GM21423 (cell line): ENCODE results near the gene DNAJB6.

Experiments used
- ATAC-seq: cut with Tn5 transposase; IDR thresholded peaks from one replicate; pipeline ENCODE4 v1.9.1; 2021; ENCODE audit warnings: mild to moderate bottlenecking, moderate library complexity; ENCODE audit not compliant: unreplicated experiment

Gene DNAJB6

GRCh38 chr7:157425137-157425731 lies 88.4 kb downstream of the DNAJB6 start:
- ATAC-seq: no peak

- no peak for ATAC-seq
Measured at GRCh38 chr7:157425761-157426160, 89.0 kb downstream of the DNAJB6 start.

- ATAC-seq: no peak
Measured at GRCh38 chr7:157426463-157427301, 89.9 kb downstream of the DNAJB6 start.

GRCh38 chr7:157427811-157428553 lies 91.2 kb downstream of the DNAJB6 start:
- ATAC-seq: no peak

GRCh38 chr7:157428554-157428945 lies 91.7 kb downstream of the DNAJB6 start:
- ATAC-seq: no peak

- ATAC-seq: no peak
Measured at GRCh38 chr7:157429001-157429679, 92.3 kb downstream of the DNAJB6 start.

GRCh38 chr7:157429680-157430224 lies 92.9 kb downstream of the DNAJB6 start:
- no peak for ATAC-seq

- no peak for ATAC-seq
Measured at GRCh38 chr7:157430721-157431120, 93.9 kb downstream of the DNAJB6 start.

GRCh38 chr7:157431173-157431950 lies 94.6 kb downstream of the DNAJB6 start:
- ATAC-seq: no peak

- no peak for ATAC-seq
Measured at GRCh38 chr7:157431951-157432540, 95.2 kb downstream of the DNAJB6 start.

GRCh38 chr7:157432541-157432956 lies 95.7 kb downstream of the DNAJB6 start:
- no peak for ATAC-seq

- ATAC-seq: no peak
Measured at GRCh38 chr7:157432957-157433576, 96.3 kb downstream of the DNAJB6 start.

- no peak for ATAC-seq
Measured at GRCh38 chr7:157433628-157434027, 96.8 kb downstream of the DNAJB6 start.

GRCh38 chr7:157434231-157434630 lies 97.4 kb downstream of the DNAJB6 start:
- no peak for ATAC-seq

- no peak for ATAC-seq
Measured at GRCh38 chr7:157434701-157435100, 97.9 kb downstream of the DNAJB6 start.

GRCh38 chr7:157436076-157436475 lies 99.3 kb downstream of the DNAJB6 start:
- no peak for ATAC-seq

- ATAC-seq: no peak
Measured at GRCh38 chr7:157436763-157437480, 100.1 kb downstream of the DNAJB6 start.

GRCh38 chr7:157437519-157438061 lies 100.8 kb downstream of the DNAJB6 start:
- no peak for ATAC-seq
